Neutrophil (primary cell): ENCODE measurements around the gene OCA2.

Experiments
- H3K27ac ChIP-seq: fragments of 200-600 bp; sonication (generic); 2 replicates; pipeline ENCODE4 v1.5.1; 2016; ENCODE audit warnings: mild to moderate bottlenecking, moderate library complexity
- H3K27me3 ChIP-seq: fragments of 200-600 bp; sonication (generic); 2 replicates; pipeline ENCODE4 v1.6.0; 2016; ENCODE audit warnings: mild to moderate bottlenecking
- H3K36me3 ChIP-seq: fragments of 200-600 bp; sonication (generic); 2 replicates; pipeline ENCODE4 v1.5.1; 2017
- H3K4me1 ChIP-seq, 2 experiments: fragments of 200-600 bp in 1 of 2; sonication (generic) in 1 of 2; 1 replicate in 1 of 2; 2 replicates in 1 of 2; pipeline versions ENCODE4 v1.5.1 to v1.6.1; 2013 to 2016; ENCODE audit warnings: low read depth in 1 of 2, low read length in 1 of 2, mild to moderate bottlenecking in 1 of 2, moderate library complexity in 1 of 2; ENCODE audit not compliant: control insufficient read depth in 1 of 2, insufficient read depth in 1 of 2
- H3K4me3 ChIP-seq, 2 experiments: fragments of 200-600 bp in 1 of 2; sonication (generic) in 1 of 2; 1 replicate in 1 of 2; 2 replicates in 1 of 2; pipeline ENCODE4 v1.5.1; 2013 to 2016; ENCODE audit warnings: low read depth in 1 of 2, low read length in 1 of 2, mild to moderate bottlenecking in 1 of 2, moderate library complexity in 1 of 2
- H3K9me3 ChIP-seq: fragments of 200-600 bp; sonication (generic); 2 replicates; pipeline ENCODE4 v1.5.1; 2016
- TF ChIP-seq, protein P1 (sequence below): fragments of 200-600 bp; sonication (generic); IDR thresholded peaks from 2 replicates; pipeline ENCODE4 v1.5.1; 2016; ENCODE audit warnings: antibody characterized with exemption

Gene OCA2

DNA sequence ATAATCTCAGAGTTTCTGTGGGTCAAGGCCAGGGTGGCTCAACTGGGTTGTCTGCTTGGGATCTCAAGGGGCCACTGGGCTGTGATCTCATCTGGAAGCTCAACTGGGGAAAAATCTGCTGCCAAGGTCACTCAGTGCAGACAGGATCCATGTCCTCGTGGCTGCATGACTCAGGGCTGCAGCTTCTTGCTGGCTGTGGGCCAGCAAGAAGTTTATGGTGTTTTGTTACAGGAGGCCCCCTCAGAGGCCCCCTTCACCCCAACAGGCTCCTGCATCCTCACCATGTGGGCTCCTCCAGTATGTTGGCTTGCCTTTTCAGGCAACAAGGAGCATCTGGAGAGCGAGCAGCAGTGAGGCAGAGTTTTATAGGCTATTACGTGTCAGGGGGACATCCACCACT is 14.6 kb downstream of the OCA2 start:
- Histone ChIP-seq H3K36me3 (no peaks in the 10 kb centered on the region), H3K4me1 (no peaks in the 10 kb centered on the region)
- TF ChIP-seq, protein P1, sequence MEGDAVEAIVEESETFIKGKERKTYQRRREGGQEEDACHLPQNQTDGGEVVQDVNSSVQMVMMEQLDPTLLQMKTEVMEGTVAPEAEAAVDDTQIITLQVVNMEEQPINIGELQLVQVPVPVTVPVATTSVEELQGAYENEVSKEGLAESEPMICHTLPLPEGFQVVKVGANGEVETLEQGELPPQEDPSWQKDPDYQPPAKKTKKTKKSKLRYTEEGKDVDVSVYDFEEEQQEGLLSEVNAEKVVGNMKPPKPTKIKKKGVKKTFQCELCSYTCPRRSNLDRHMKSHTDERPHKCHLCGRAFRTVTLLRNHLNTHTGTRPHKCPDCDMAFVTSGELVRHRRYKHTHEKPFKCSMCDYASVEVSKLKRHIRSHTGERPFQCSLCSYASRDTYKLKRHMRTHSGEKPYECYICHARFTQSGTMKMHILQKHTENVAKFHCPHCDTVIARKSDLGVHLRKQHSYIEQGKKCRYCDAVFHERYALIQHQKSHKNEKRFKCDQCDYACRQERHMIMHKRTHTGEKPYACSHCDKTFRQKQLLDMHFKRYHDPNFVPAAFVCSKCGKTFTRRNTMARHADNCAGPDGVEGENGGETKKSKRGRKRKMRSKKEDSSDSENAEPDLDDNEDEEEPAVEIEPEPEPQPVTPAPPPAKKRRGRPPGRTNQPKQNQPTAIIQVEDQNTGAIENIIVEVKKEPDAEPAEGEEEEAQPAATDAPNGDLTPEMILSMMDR = no peak

DNA sequence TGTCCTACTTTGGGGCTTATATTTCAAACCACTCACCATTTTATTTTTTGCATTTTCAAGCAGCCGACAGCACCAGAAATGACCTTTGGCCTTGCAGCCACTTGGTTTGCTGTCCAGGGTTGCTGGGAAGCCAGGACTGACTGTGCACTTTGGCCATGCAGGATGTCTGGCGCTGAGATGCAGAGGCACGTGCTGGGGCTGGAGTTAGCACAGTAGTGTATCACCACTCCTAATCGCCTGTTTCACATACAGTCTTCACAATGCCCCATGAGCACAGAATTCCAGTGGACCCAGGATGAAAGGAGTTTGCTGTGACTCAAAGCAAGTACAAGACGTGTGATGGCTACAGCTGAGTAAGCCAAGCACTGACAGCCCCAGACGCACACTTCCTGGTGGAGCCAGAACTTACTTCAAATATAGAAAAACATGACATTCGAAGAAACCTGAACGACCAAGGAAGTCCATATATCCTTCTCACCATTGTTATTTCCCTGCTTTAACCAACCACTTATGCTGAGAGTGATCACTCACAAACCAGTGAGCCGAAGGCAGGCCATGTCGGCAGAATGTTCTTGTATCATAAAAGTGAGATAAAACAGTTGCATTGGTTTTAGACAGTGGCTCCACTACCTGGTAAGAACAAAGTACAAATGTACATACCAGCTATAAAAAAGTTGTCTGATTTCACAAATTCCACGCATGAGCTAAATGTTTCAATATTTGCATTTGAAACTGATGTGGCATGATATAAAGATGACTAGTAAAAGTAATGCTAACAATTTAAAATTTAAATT is 16.0 kb downstream of the OCA2 start:
- Histone ChIP-seq H3K36me3 (no peaks in the 10 kb centered on the region), H3K27ac (no peak overlapping the region), H3K4me3 (no peak overlapping the region), H3K27me3 (peaks cover 45% of the 10 kb centered on the region), H3K4me1 (no peaks in the 10 kb centered on the region), H3K9me3 (no peaks in the 10 kb centered on the region)
- TF ChIP-seq, protein P1 = no peak

More for the DNA sequence above, 14.6 kb downstream of the OCA2 start:
- Histone ChIP-seq H3K9me3 (no peaks in the 10 kb centered on the region), H3K27me3 (peaks cover 60% of the 10 kb centered on the region), H3K27ac (no peak overlapping the region), H3K4me3 (no peak overlapping the region)

DNA sequence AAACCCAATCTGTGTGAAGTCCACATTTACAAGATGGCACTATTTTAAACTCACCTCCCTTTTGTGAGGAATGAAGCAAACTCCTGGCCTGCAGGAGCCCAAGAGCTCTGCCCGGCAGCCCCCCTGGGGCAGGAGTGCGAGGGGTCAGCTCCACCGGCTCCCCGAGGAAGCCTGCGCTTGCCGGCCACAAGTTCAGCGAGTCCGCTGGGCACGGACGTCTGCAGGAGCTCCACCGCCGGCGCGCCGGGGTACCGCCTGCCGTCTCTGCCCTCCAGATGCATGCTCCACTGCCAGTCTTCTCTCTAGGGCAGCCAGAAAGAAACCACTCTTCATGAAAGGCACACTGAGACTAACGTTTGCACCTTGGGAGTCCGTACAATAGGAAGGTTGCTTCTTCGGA is 17.5 kb downstream of the OCA2 start:
- no peak overlapping the region for H3K4me3 ChIP-seq
- no peaks in the 10 kb centered on the region for H3K36me3 ChIP-seq
- no peak overlapping the region for H3K27ac ChIP-seq
- TF ChIP-seq, protein P1 = no peak
- no peaks in the 10 kb centered on the region for H3K4me1 ChIP-seq
- H3K27me3 ChIP-seq = peaks cover 34% of the 10 kb centered on the region
- H3K9me3 ChIP-seq = no peaks in the 10 kb centered on the region

DNA sequence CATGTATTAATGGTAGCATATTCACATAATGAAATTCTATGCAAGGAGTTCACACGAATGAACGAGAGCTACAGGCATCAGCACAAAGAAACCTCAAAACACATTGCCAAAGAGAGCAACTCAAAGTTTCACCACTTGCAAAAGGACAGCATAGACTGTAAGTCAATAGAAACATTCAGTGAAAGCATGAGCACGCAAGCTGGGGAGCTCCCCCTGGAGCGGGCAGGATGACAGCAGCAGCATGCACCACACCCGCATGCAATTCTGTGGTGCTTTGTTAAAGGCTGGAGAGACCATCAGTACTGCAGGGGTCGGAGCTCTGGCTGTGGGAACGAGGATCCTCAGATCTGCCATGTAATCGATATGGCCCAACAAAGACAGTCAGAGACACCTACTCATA is 18.7 kb downstream of the OCA2 start:
- no peaks in the 10 kb centered on the region for H3K36me3 ChIP-seq
- no peak overlapping the region for H3K27ac ChIP-seq
- H3K4me3 ChIP-seq = no peak overlapping the region
- H3K4me1 ChIP-seq = no peaks in the 10 kb centered on the region
- H3K27me3 ChIP-seq = peaks cover 22% of the 10 kb centered on the region
- H3K9me3 ChIP-seq = no peaks in the 10 kb centered on the region
- TF ChIP-seq, protein P1 = no peak

DNA sequence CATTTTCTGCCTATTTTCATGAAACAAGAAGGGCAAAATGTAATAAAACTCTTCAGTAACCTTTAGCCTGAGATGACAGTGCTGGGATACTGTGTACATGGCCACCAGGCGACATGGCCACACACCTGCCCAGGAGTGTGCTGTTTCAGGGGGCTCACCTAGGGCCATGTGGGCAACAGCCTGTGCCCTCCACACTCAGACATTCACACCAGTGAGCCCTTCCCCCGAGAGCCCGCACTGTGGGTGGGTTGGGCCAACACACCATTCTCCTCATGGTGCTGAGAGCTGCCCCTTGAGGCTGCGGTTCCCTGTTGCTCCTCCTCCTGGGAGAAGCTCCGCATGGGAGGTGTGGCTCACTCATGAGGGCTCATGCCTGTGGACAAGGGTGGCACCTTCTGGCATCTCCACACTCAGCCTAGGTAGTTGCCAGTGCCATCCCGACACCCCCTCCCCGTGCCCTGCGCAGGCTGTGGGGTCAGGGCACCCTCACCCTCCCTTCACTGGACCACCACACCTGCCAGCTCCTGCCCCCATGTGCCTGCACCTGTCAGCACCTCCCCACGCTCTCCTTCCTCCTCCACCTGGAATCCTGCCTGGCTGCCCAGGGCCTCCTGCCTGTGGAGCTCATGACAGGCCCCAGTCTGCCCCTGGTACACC is 19.7 kb downstream of the OCA2 start:
- no peaks in the 10 kb centered on the region for H3K36me3 ChIP-seq
- TF ChIP-seq, protein P1 = no peak
- H3K27ac ChIP-seq = no peak overlapping the region
- H3K4me1 ChIP-seq = no peaks in the 10 kb centered on the region
- peaks cover 13% of the 10 kb centered on the region for H3K27me3 ChIP-seq
- H3K4me3 ChIP-seq = no peak overlapping the region
- H3K9me3 ChIP-seq = no peaks in the 10 kb centered on the region
